Keratinocyte (primary cell): Measurements from ENCODE around the gene CC2D2B. TPM values are rescaled to one million over a fixed set of nuclear protein-coding genes. Genes with fewer than 3 reads are reported as not detected.

Experiments
- DNase-seq: peaks from one replicate; pipeline ENCODE4 v3.0.0-alpha.2; 2011; ENCODE audit warnings: low read depth, missing footprints, low spot score
- FAIRE-seq: peaks from 2 replicates; lab custom pipeline; 2011; peaks lifted over from hg19 to GRCh38; lab: Jason Lieb, UNC
- H2AFZ ChIP-seq: 2 replicates; pipeline ENCODE4 v1.6.0; 2012; ENCODE audit warnings: low read length, control low read depth, inconsistent platforms; ENCODE audit not compliant: control insufficient read depth
- H3K27ac ChIP-seq: 2 replicates; pipeline ENCODE4 v1.5.1; 2011; ENCODE audit warnings: low read length; ENCODE audit not compliant: control insufficient read depth, insufficient read depth
- H3K27me3 ChIP-seq: 3 replicates; pipeline ENCODE4 v1.6.0; 2011; ENCODE audit warnings: low read length; ENCODE audit not compliant: control insufficient read depth, insufficient read depth; ENCODE audit errors: extremely low read depth
- H3K36me3 ChIP-seq, 2 experiments: 2 replicates in 1 of 2; 3 replicates in 1 of 2; pipeline ENCODE4 v1.5.1; 2011; ENCODE audit warnings: low read length in 2 of 2, mild to moderate bottlenecking in 1 of 2; ENCODE audit not compliant: control insufficient read depth in 2 of 2, insufficient read depth in 2 of 2; ENCODE audit errors: extremely low read depth in 1 of 2
- H3K4me1 ChIP-seq: 3 replicates; pipeline ENCODE4 v1.5.1; 2011; ENCODE audit warnings: low read length; ENCODE audit not compliant: control insufficient read depth, insufficient read depth; ENCODE audit errors: extremely low read depth
- H3K4me2 ChIP-seq: 3 replicates; pipeline ENCODE4 v1.6.0; 2011; ENCODE audit warnings: low read depth, low read length; ENCODE audit not compliant: control insufficient read depth, insufficient read depth; ENCODE audit errors: extremely low read depth
- H3K4me3 ChIP-seq, 3 experiments: fragments of 200-600 bp in 1 of 3; sonication (generic) in 1 of 3; 2 replicates in 2 of 3; 3 replicates in 1 of 3; pipeline ENCODE4 v1.5.1; 2011 to 2016; ENCODE audit warnings: low read length in 3 of 3, mild to moderate bottlenecking in 3 of 3, control low read depth in 2 of 3, inconsistent platforms in 1 of 3, low read depth in 1 of 3, mixed read lengths in 1 of 3, mixed run types in 1 of 3, moderate library complexity in 1 of 3; ENCODE audit not compliant: control insufficient read depth in 2 of 3, insufficient read depth in 2 of 3; ENCODE audit errors: extremely low read depth in 1 of 3
- H3K79me2 ChIP-seq: 2 replicates; pipeline ENCODE4 v1.6.0; 2012; ENCODE audit warnings: low read length; ENCODE audit not compliant: control insufficient read depth, insufficient read depth
- H3K9ac ChIP-seq: 3 replicates; pipeline ENCODE4 v1.6.0; 2011; ENCODE audit warnings: low read length; ENCODE audit not compliant: control insufficient read depth, insufficient read depth; ENCODE audit errors: extremely low read depth
- H3K9me1 ChIP-seq: 3 replicates; pipeline ENCODE4 v1.6.0; 2011; ENCODE audit warnings: low read length; ENCODE audit not compliant: control insufficient read depth, insufficient read depth; ENCODE audit errors: extremely low read depth
- H3K9me3 ChIP-seq: 2 replicates; pipeline ENCODE4 v1.5.1; 2012; ENCODE audit warnings: low read depth, low read length; ENCODE audit not compliant: control insufficient read depth
- H4K20me1 ChIP-seq: 3 replicates; pipeline ENCODE4 v1.6.0; 2011; ENCODE audit warnings: low read length; ENCODE audit not compliant: control insufficient read depth, insufficient read depth; ENCODE audit errors: extremely low read depth
- EZH2 ChIP-seq: IDR thresholded peaks from one replicate; pipeline ENCODE4 v1.6.1; 2012; ENCODE audit warnings: inconsistent platforms, mild to moderate bottlenecking, low read length, moderate library complexity
- dilution Hi-C: fragments of 300-500 bp; cut with MboI; formaldehyde crosslinking; loops from one replicate; pipeline ENCODE4 v1.7.0; 2020; ENCODE audit warnings: low sequenced_read_pairs; ENCODE audit not compliant: extremely low pct_ligation_motif_present
- polyA plus RNA-seq, 5 experiments: library from polyadenylated mRNA; depleted of rRNA in 3 of 5; stranded (reverse) in 3 of 5; stranded (forward) in 1 of 5; unstranded in 1 of 5; fragments of >200 nt; gene quantifications; 1 replicate in 1 of 5; 2 replicates in 3 of 5; 3 replicates in 1 of 5; pipeline versions ENCODE4 v1.2.1 to v1.2.3, GENCODE V29; 2011 to 2012; ENCODE audit warnings: missing spikeins in 2 of 5, low read depth in 1 of 5, low replicate concordance in 1 of 5
- small RNA-seq, 3 experiments: library from RNA; depleted of rRNA; stranded (forward); fragments of <200 nt; gene quantifications; one replicate each; pipeline ENCODE3, GENCODE V24; 2012; ENCODE audit warnings: low read depth in 3 of 3, low replicate concordance in 1 of 3; ENCODE audit not compliant: insufficient read length in 3 of 3
- TF ChIP-seq, protein P1 (sequence below), 3 experiments: IDR thresholded peaks in 1 of 3; conservative IDR thresholded peaks in 1 of 3; optimal IDR thresholded peaks in 1 of 3; 2 replicates in 2 of 3; 3 replicates in 1 of 3; pipeline versions ENCODE3 to v1.5.1; 2011; ENCODE audit warnings: low read length in 3 of 3, mild to moderate bottlenecking in 3 of 3, moderate library complexity in 2 of 3, control low read depth in 1 of 3, inconsistent platforms in 1 of 3; ENCODE audit not compliant: insufficient read depth in 2 of 3; ENCODE audit errors: extremely low read depth in 1 of 3

The CC2D2B gene
- polyA plus RNA-seq, 1 donor (not counting 4 experiments of a cell fraction or from before 2014, with no cell fraction given) = 0.10 TPM

GRCh38 chr10:96077156-96077555, 169.4 kb downstream of the CC2D2B start:
- H3K9me1 ChIP-seq = no peaks in the 10 kb centered on the region
- no peak overlapping the region for H3K9ac ChIP-seq
- no peak overlapping the region for H2AFZ ChIP-seq
- dilution Hi-C loops = no loop called here
- H3K4me3 ChIP-seq = no peak overlapping the region
- no peaks in the 10 kb centered on the region for H4K20me1 ChIP-seq
- TF ChIP-seq, protein P1, sequence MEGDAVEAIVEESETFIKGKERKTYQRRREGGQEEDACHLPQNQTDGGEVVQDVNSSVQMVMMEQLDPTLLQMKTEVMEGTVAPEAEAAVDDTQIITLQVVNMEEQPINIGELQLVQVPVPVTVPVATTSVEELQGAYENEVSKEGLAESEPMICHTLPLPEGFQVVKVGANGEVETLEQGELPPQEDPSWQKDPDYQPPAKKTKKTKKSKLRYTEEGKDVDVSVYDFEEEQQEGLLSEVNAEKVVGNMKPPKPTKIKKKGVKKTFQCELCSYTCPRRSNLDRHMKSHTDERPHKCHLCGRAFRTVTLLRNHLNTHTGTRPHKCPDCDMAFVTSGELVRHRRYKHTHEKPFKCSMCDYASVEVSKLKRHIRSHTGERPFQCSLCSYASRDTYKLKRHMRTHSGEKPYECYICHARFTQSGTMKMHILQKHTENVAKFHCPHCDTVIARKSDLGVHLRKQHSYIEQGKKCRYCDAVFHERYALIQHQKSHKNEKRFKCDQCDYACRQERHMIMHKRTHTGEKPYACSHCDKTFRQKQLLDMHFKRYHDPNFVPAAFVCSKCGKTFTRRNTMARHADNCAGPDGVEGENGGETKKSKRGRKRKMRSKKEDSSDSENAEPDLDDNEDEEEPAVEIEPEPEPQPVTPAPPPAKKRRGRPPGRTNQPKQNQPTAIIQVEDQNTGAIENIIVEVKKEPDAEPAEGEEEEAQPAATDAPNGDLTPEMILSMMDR (optimal IDR thresholded peaks at IDR 0.05 in 1 of 3, IDR thresholded peaks at IDR 0.05 in 1 of 3, conservative IDR thresholded peaks at IDR 0.05 in 1 of 3; ENCODE audit: extremely low read depth in 1 of 3, insufficient read depth in 2 of 3, low read length in 3 of 3) = no peak
- TF ChIP-seq EZH2 = no peak
- no peaks in the 10 kb centered on the region for H3K36me3 ChIP-seq
- DNase-seq (no peak), FAIRE-seq (no peak)
- H3K9me3 ChIP-seq = no peaks in the 10 kb centered on the region
- no peaks in the 10 kb centered on the region for H3K79me2 ChIP-seq
- no peak overlapping the region for H3K4me2 ChIP-seq
- peaks cover 6% of the 10 kb centered on the region for H3K4me1 ChIP-seq
- no peak overlapping the region for H3K27ac ChIP-seq
- H3K27me3 ChIP-seq = no peaks in the 10 kb centered on the region

DNA sequence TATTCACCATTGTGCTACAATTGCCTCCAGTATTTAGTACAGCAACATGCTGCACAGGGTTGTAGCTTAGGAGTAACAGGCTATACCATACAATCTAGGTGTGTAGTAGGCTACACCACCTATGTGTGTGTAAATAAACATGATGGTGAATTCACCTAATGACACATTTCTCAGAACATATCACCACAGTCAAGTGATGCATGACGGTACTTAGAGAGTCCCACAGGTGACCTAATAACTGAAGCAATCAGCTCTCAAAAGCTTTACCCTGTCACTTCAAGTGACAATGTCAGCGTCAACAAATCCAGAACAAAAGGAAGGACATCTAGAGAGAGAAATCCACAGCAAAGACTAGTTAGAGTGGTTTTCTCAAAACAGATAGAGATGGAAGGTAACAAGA, 174.4 kb downstream of the CC2D2B start:
- Histone ChIP-seq H3K9me3 (no peaks in the 10 kb centered on the region), H3K9ac (no peak overlapping the region), H4K20me1 (no peaks in the 10 kb centered on the region), H3K27me3 (no peaks in the 10 kb centered on the region), H3K4me2 (no peak overlapping the region), H3K4me1 (no peaks in the 10 kb centered on the region), H2AFZ (no peak overlapping the region), H3K36me3 (no peaks in the 10 kb centered on the region), H3K9me1 (no peaks in the 10 kb centered on the region), H3K27ac (no peak overlapping the region), H3K79me2 (no peaks in the 10 kb centered on the region), H3K4me3 (no peak overlapping the region)
- no peak for FAIRE-seq
- TF ChIP-seq, protein P1 (optimal IDR thresholded peaks at IDR 0.05 in 1 of 3, IDR thresholded peaks at IDR 0.05 in 1 of 3, conservative IDR thresholded peaks at IDR 0.05 in 1 of 3; ENCODE audit: extremely low read depth in 1 of 3, insufficient read depth in 2 of 3, low read length in 3 of 3) = no peak
- no peak for TF ChIP-seq EZH2
- DNase-seq = no peak
- dilution Hi-C loops = no loop called here

Small RNA genes within 50 kb of the gene (small RNA-seq; reads per million reads assigned to genes)
- 0 to 3.3 (median 2.0) reads per million in 3 experiments for gene MIR3157

Other genes starting within 250 kb of the CC2D2B start
- 41.2 to 45.0 TPM (median 43.0 TPM) in 3 replicates for gene TCTN3, start 214.0 kb upstream of the CC2D2B start, polyA plus RNA-seq
- gene ENTPD1, start 151.8 kb upstream of the CC2D2B start, polyA plus RNA-seq = 0.03 to 0.08 TPM in 2 of 3 replicates, not detected in the other
- 6.5 to 8.2 TPM (median 7.8 TPM) in 3 replicates for gene CCNJ, start 135.6 kb downstream of the CC2D2B start, polyA plus RNA-seq
- 4.7 to 10.0 TPM (median 6.4 TPM) in 3 replicates for gene ZNF518A, start 222.3 kb downstream of the CC2D2B start, polyA plus RNA-seq